Osteocyte (in vitro differentiated cells): ENCODE results near the gene SLC25A31. TPM values are rescaled to one million over a fixed set of nuclear protein-coding genes. Genes with fewer than 3 reads are reported as not detected.

Experiments
- DNase-seq: peaks from one replicate; pipeline ENCODE4 v3.0.0; 2021; ENCODE audit warnings: mixed read lengths; ENCODE audit not compliant: unreplicated experiment; ENCODE audit errors: extremely low spot score
- H3K27ac Mint-ChIP-seq: one replicate; pipeline ENCODE4 v1.8.0; 2021; ENCODE audit warnings: mild to moderate bottlenecking, mixed read lengths; ENCODE audit not compliant: unreplicated experiment
- H3K27me3 Mint-ChIP-seq: one replicate; pipeline ENCODE4 v1.8.0; 2021; ENCODE audit warnings: mixed read lengths; ENCODE audit not compliant: unreplicated experiment
- H3K36me3 Mint-ChIP-seq: one replicate; pipeline ENCODE4 v1.8.0; 2021; ENCODE audit warnings: mixed read lengths; ENCODE audit not compliant: unreplicated experiment
- H3K4me1 Mint-ChIP-seq: one replicate; pipeline ENCODE4 v1.8.0; 2021; ENCODE audit warnings: mixed read lengths; ENCODE audit not compliant: unreplicated experiment
- H3K4me3 Mint-ChIP-seq: one replicate; pipeline ENCODE4 v1.8.0; 2021; ENCODE audit warnings: mild to moderate bottlenecking, moderate library complexity, mixed read lengths; ENCODE audit not compliant: unreplicated experiment
- H3K9me3 Mint-ChIP-seq: one replicate; pipeline ENCODE4 v1.8.0; 2021; ENCODE audit warnings: mixed read lengths; ENCODE audit not compliant: unreplicated experiment
- CTCF ChIP-seq: fragments of 200-600 bp; sonication (generic); IDR thresholded peaks from 2 replicates; pipeline ENCODE4 v1.5.0; 2021; ENCODE audit warnings: antibody characterized with exemption, mild to moderate bottlenecking, moderate library complexity
- total RNA-seq: library from RNA; stranded (reverse); gene quantifications from 2 replicates; pipeline ENCODE4 v1.2.1, GENCODE V29; 2021

Gene SLC25A31
- total RNA-seq, 1 donor from 2014 or later: not detected

- peaks cover 7% of the 10 kb centered on the region for H3K27me3 Mint-ChIP-seq
- no peak for DNase-seq
- no peak overlapping the region for H3K4me3 Mint-ChIP-seq
- no peaks in the 10 kb centered on the region for H3K9me3 Mint-ChIP-seq
- no peak overlapping the region for H3K27ac Mint-ChIP-seq
- no peak for TF ChIP-seq CTCF
- peaks cover 7% of the 10 kb centered on the region for H3K4me1 Mint-ChIP-seq
- no peaks in the 10 kb centered on the region for H3K36me3 Mint-ChIP-seq
These were observed 54.0 kb downstream of the SLC25A31 start for GRCh38 chr4:127783955-127784770.

GRCh38 chr4:127788517-127788916, 58.3 kb downstream of the SLC25A31 start:
- DNase-seq: no peak
- no peak overlapping the region for H3K27ac Mint-ChIP-seq
- H3K4me1 Mint-ChIP-seq: peaks cover under 1% of the 10 kb centered on the region
- no peaks in the 10 kb centered on the region for H3K36me3 Mint-ChIP-seq
- no peak overlapping the region for H3K4me3 Mint-ChIP-seq
- H3K9me3 Mint-ChIP-seq: no peaks in the 10 kb centered on the region
- H3K27me3 Mint-ChIP-seq: peaks cover 6% of the 10 kb centered on the region
- TF ChIP-seq CTCF: peak; percentile 31

DNA sequence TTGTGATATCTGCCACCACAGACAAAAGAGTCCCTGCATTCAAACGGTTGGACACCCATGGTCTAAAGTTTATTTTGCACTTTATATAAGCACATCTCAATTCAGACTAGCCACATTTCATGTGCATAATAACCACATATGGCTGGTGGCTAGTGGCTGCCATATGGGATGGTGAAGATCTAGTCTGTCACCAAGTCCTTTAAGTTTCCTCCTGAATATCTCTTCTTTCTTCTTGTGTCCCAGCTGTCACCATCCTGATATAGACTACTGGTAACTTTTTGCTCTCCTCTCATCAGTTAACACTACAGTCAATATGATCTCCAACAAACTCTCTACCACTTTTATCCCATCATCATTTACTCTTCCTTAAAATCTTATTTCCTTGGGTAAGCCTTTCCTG, 61.2 kb downstream of the SLC25A31 start:
- peaks cover 5% of the 10 kb centered on the region for H3K27me3 Mint-ChIP-seq
- TF ChIP-seq CTCF: no peak
- H3K27ac Mint-ChIP-seq: no peak overlapping the region

GRCh38 chr4:127793528-127793927, 63.3 kb downstream of the SLC25A31 start:
- H3K27ac Mint-ChIP-seq: no peak overlapping the region
- no peak for TF ChIP-seq CTCF
- peaks cover 5% of the 10 kb centered on the region for H3K27me3 Mint-ChIP-seq
- H3K36me3 Mint-ChIP-seq: no peaks in the 10 kb centered on the region
- no peak for DNase-seq
- no peaks in the 10 kb centered on the region for H3K9me3 Mint-ChIP-seq
- no peak overlapping the region for H3K4me3 Mint-ChIP-seq
- no peaks in the 10 kb centered on the region for H3K4me1 Mint-ChIP-seq

More for the DNA sequence above, 61.2 kb downstream of the SLC25A31 start:
- Mint-ChIP-seq H3K4me3 (no peak overlapping the region), H3K9me3 (no peaks in the 10 kb centered on the region), H3K36me3 (no peaks in the 10 kb centered on the region), H3K4me1 (no peaks in the 10 kb centered on the region)
- DNase-seq: no peak

DNA sequence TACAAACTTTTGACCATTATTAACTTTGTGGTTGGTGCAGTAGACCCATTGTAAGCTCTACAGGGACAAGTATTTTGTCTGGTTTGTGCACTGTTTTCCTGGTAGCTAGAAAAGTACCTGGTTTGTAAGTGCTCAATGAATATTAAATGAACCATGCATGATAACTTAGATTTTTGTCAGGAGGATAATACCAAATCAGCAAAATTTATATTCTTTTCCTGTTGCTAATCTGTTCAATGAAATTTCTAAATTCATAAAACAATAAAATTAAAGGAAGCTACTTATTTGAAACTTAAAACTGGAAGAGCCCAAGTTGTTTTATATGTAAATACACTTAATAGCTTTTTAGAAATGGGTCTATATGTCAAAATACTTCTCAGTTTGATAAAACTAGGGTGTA, 69.5 kb downstream of the SLC25A31 start:
- Mint-ChIP-seq H3K4me3 (no peak overlapping the region), H3K4me1 (no peaks in the 10 kb centered on the region), H3K36me3 (no peaks in the 10 kb centered on the region), H3K27me3 (no peaks in the 10 kb centered on the region), H3K27ac (no peak overlapping the region), H3K9me3 (no peaks in the 10 kb centered on the region)
- no peak for TF ChIP-seq CTCF
- DNase-seq: no peak
